Endothelial cell of umbilical vein (primary cell): ENCODE measurements around the gene IL31RA. TPM values are rescaled to one million over a fixed set of nuclear protein-coding genes. Genes with fewer than 3 reads are reported as not detected.

Source experiments
- BruUV-seq: library from RNA; stranded (reverse); fragments of 400-500 nt; replicated peaks from 2 replicates; lab custom pipeline; 2021; lab: Mats Ljungman, UMichigan
- CTCF ChIA-PET: fragments of 300-600, 350-600 bp; sonication (Branson Sonifier 250); formaldehyde crosslinking; loops from one replicate; lab custom pipeline; 2021; ENCODE audit warnings: antibody characterized with exemption, inconsistent platforms; lab: Charles Lee
- POLR2A ChIA-PET: fragments of 300-600, 350-600 bp; sonication (Branson Sonifier 250); formaldehyde crosslinking; loops from one replicate; lab custom pipeline; 2021; ENCODE audit warnings: antibody characterized with exemption, inconsistent platforms; lab: Charles Lee
- DNase-seq: peaks from one replicate; pipeline ENCODE4 v3.0.0-alpha.2; 2011; ENCODE audit warnings: low read depth, low spot score
- FAIRE-seq: peaks from 2 replicates; lab custom pipeline; 2011; peaks lifted over from hg19 to GRCh38; lab: Jason Lieb, UNC
- H2AFZ ChIP-seq: 2 replicates; pipeline ENCODE4 v1.6.0; 2012; ENCODE audit warnings: low read depth, low read length, control low read depth, inconsistent platforms
- H3K27ac ChIP-seq: 2 replicates; pipeline ENCODE4 v1.5.1; 2011; ENCODE audit warnings: low read depth, mild to moderate bottlenecking, control low read depth, low read length, moderate library complexity; ENCODE audit not compliant: insufficient read depth
- H3K27me3 ChIP-seq, 2 experiments: 2 replicates each; pipeline versions ENCODE4 v1.6.0 to v1.6.1; 2011; ENCODE audit warnings: low read length in 2 of 2, mixed read lengths in 1 of 2; ENCODE audit not compliant: control insufficient read depth in 2 of 2, insufficient read depth in 2 of 2
- H3K36me3 ChIP-seq, 2 experiments: 2 replicates in 1 of 2; 3 replicates in 1 of 2; pipeline ENCODE4 v1.5.1; 2011; ENCODE audit warnings: low read length in 2 of 2, mild to moderate bottlenecking in 1 of 2, moderate library complexity in 1 of 2; ENCODE audit not compliant: control insufficient read depth in 2 of 2, insufficient read depth in 2 of 2; ENCODE audit errors: extremely low read depth in 1 of 2
- H3K4me1 ChIP-seq: 3 replicates; pipeline ENCODE4 v1.5.1; 2011; ENCODE audit warnings: mild to moderate bottlenecking, low read length; ENCODE audit not compliant: control insufficient read depth, insufficient read depth; ENCODE audit errors: extremely low read depth
- H3K4me2 ChIP-seq: 2 replicates; pipeline ENCODE4 v1.6.1; 2011; ENCODE audit warnings: low read length, control low read depth, mixed read lengths; ENCODE audit not compliant: insufficient read depth
- H3K4me3 ChIP-seq, 3 experiments: fragments of 200-600 bp in 1 of 3; sonication (generic), shearing (Covaris generic) in 1 of 3; replicated peaks in 1 of 3; 2 replicates each; pipeline ENCODE4 v1.5.1; 2011 to 2016; ENCODE audit warnings: control low read depth in 3 of 3, low read length in 3 of 3, mild to moderate bottlenecking in 2 of 3, inconsistent platforms in 1 of 3, low read depth in 1 of 3, moderate library complexity in 1 of 3; ENCODE audit not compliant: insufficient read depth in 1 of 3
- H3K79me2 ChIP-seq: 2 replicates; pipeline ENCODE4 v1.6.0; 2012; ENCODE audit warnings: low read length, inconsistent platforms; ENCODE audit not compliant: control insufficient read depth, insufficient read depth
- H3K9ac ChIP-seq: replicated peaks from 2 replicates; pipeline ENCODE3; 2011; ENCODE audit warnings: low read length, control low read depth; ENCODE audit not compliant: insufficient read depth; ENCODE audit errors: extremely low read depth
- H3K9me1 ChIP-seq: replicated peaks from 3 replicates; pipeline ENCODE4 v1.6.0; 2011; ENCODE audit warnings: mild to moderate bottlenecking, low read length; ENCODE audit not compliant: control insufficient read depth, insufficient read depth; ENCODE audit errors: extremely low read depth
- H3K9me3 ChIP-seq: replicated peaks from 2 replicates; pipeline ENCODE4 v1.5.1; 2012; ENCODE audit warnings: low read length, inconsistent platforms; ENCODE audit not compliant: control insufficient read depth, insufficient read depth
- H4K20me1 ChIP-seq: replicated peaks from 2 replicates; pipeline ENCODE3; 2011; ENCODE audit warnings: mild to moderate bottlenecking, low read length; ENCODE audit not compliant: control insufficient read depth, insufficient read depth; ENCODE audit errors: extremely low read depth
- CTCF ChIP-seq, 2 donors: IDR thresholded peaks; 1 replicate in 1 of 2; 2 replicates in 1 of 2; pipeline ENCODE4 v1.5.1; 2011; ENCODE audit warnings: low read length in 2 of 2, mild to moderate bottlenecking in 2 of 2, moderate library complexity in 2 of 2, control low read depth in 1 of 2, inconsistent platforms in 1 of 2, low read depth in 1 of 2; ENCODE audit not compliant: insufficient read depth in 1 of 2; ENCODE audit errors: extremely low read depth in 1 of 2
- EZH2 ChIP-seq: IDR thresholded peaks from 2 replicates; pipeline ENCODE4 v1.6.1; 2012; ENCODE audit warnings: borderline replicate concordance, low read depth, mild to moderate bottlenecking, moderate library complexity, low read length, inconsistent platforms; ENCODE audit not compliant: severe bottlenecking
- FOS ChIP-seq: IDR thresholded peaks from 2 replicates; pipeline ENCODE4 v1.6.1; 2011; ENCODE audit warnings: mild to moderate bottlenecking, low read length, moderate library complexity, borderline replicate concordance; ENCODE audit not compliant: insufficient read depth
- GATA2 ChIP-seq: IDR thresholded peaks from 2 replicates; pipeline ENCODE4 v1.7.0; 2011; ENCODE audit warnings: low read depth, mild to moderate bottlenecking, moderate library complexity, mixed read lengths, low read length; ENCODE audit not compliant: insufficient read length, insufficient read depth
- JUN ChIP-seq: IDR thresholded peaks from 2 replicates; pipeline ENCODE4 v1.6.1; 2011; ENCODE audit warnings: borderline replicate concordance, low read depth; ENCODE audit not compliant: insufficient read length, insufficient read depth
- MYC ChIP-seq: IDR thresholded peaks from one replicate; pipeline ENCODE4 v1.6.1; 2011; ENCODE audit warnings: mild to moderate bottlenecking, low read depth, low read length
- POLR2A ChIP-seq: IDR thresholded peaks from 2 replicates; pipeline ENCODE4 v1.6.1; 2012; ENCODE audit warnings: low read depth, mild to moderate bottlenecking, control low read depth, low read length
- POLR2AphosphoS5 ChIP-seq: IDR thresholded peaks from 2 replicates; pipeline ENCODE4 v1.6.1; 2012; ENCODE audit warnings: low read depth, mild to moderate bottlenecking, control low read depth, low read length, moderate library complexity; ENCODE audit not compliant: insufficient read depth
- dilution Hi-C: fragments of 300-500 bp; cut with MboI; formaldehyde crosslinking; loops from one replicate; pipeline ENCODE4 v1.15.0; 2019; ENCODE audit warnings: low sequenced_read_pairs; ENCODE audit not compliant: extremely low pct_ligation_motif_present
- intact Hi-C: fragments of 100-400 bp; cut with micrococcal nuclease; formaldehyde crosslinking; loops from one replicate; pipeline ENCODE4 v1.10.0; 2022
- polyA plus RNA-seq, 4 experiments: library from polyadenylated mRNA; depleted of rRNA in 3 of 4; stranded (reverse) in 3 of 4; unstranded in 1 of 4; fragments of >200 nt; gene quantifications; 2 replicates each; pipeline versions ENCODE4 v1.2.1 to v1.2.3, GENCODE V29; 2011 to 2012; ENCODE audit warnings: missing spikeins in 1 of 4
- total RNA-seq: library from RNA; stranded (reverse); gene quantifications from 2 replicates; pipeline ENCODE4 v1.2.3, GENCODE V29; 2021
- TF ChIP-seq, protein P1 (sequence below): IDR thresholded peaks from 2 replicates; pipeline ENCODE4 v1.6.1; 2011; ENCODE audit not compliant: insufficient read depth, insufficient read length

The IL31RA gene
- total and polyA plus RNA-seq, 2 donors (not counting 3 experiments of a cell fraction or from before 2014, with no cell fraction given), result 0.14 to 0.75 TPM

- H3K4me2 ChIP-seq, result no peak overlapping the region
- H2AFZ ChIP-seq, result no peak overlapping the region
- no peak overlapping the region for H3K27ac ChIP-seq
- H3K79me2 ChIP-seq, result no peaks in the 10 kb centered on the region
- H3K27me3 ChIP-seq, result no peaks in the 10 kb centered on the region
- intact Hi-C loops (no loop called here), dilution Hi-C loops (no loop called here)
- H3K4me3 ChIP-seq, result no peak overlapping the region
- no peaks in the 10 kb centered on the region for H3K36me3 ChIP-seq
- no peaks in the 10 kb centered on the region for H3K4me1 ChIP-seq
- CTCF ChIA-PET, result interaction anchor here (0.9 to 1.0 kb wide), 2 partner anchors 20 to 42 kb away, joined by 3 read pairs; no protein-coding TSS in a partner anchor
- no peaks in the 10 kb centered on the region for H3K9me1 ChIP-seq
- BruUV-seq, result no TSS peak
- no peak overlapping the region for H3K9ac ChIP-seq
- H3K9me3 ChIP-seq, result no peaks in the 10 kb centered on the region
- TF ChIP-seq CTCF (IDR thresholded peaks at IDR 0.05; ENCODE audit: extremely low read depth in 1 of 2, insufficient read depth in 1 of 2, low read depth in 1 of 2, low read length in 2 of 2) (no peak), GATA2 (no peak), MYC (no peak), POLR2A (no peak), JUN (no peak), EZH2 (no peak), FOS (no peak), POLR2AphosphoS5 (no peak)
- TF ChIP-seq, protein P1, sequence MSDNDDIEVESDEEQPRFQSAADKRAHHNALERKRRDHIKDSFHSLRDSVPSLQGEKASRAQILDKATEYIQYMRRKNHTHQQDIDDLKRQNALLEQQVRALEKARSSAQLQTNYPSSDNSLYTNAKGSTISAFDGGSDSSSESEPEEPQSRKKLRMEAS, result no peak
- no peak for FAIRE-seq
- POLR2A ChIA-PET, result no interaction called here
- DNase-seq, result no peak
- H4K20me1 ChIP-seq, result no peaks in the 10 kb centered on the region
Measured at GRCh38 chr5:55897206-55897894, 46.2 kb downstream of the IL31RA start.
